ENCODE measurements around the gene MFF. TPM values are rescaled to one million over a fixed set of nuclear protein-coding genes. Genes with fewer than 3 reads are reported as not detected.

The MFF gene
- total and polyA plus RNA-seq, 2 donors (not counting 3 experiments of a cell fraction or from before 2014, with no cell fraction given): 36.3 to 65.1 TPM

GRCh38 chr2:227394401-227394800 lies 69.3 kb downstream of the MFF start:
- TF ChIP-seq GATA2 (IDR thresholded peaks at IDR 0.05; ENCODE audit: insufficient read depth, insufficient read length, low read depth, low read length) (no peak), POLR2AphosphoS5 (IDR thresholded peaks at IDR 0.05; ENCODE audit: insufficient read depth, low read depth, low read length) (no peak), CTCF (IDR thresholded peaks at IDR 0.05; ENCODE audit: extremely low read depth in 1 of 2, insufficient read depth in 1 of 2, low read depth in 1 of 2, low read length in 2 of 2) (no peak), JUN (IDR thresholded peaks at IDR 0.05; ENCODE audit: borderline replicate concordance, insufficient read depth, insufficient read length, low read depth) (no peak), FOS (IDR thresholded peaks at IDR 0.05; ENCODE audit: borderline replicate concordance, insufficient read depth, low read length) (no peak), MAX (IDR thresholded peaks at IDR 0.05; ENCODE audit: insufficient read depth, insufficient read length) (no peak)
- Histone ChIP-seq H4K20me1 (replicated peaks; ENCODE audit: control insufficient read depth, extremely low read depth, insufficient read depth, low read length) (no peaks in the 10 kb centered on the region), H3K9ac (replicated peaks; ENCODE audit: extremely low read depth, insufficient read depth, low read length) (no peak overlapping the region), H3K9me1 (replicated peaks; ENCODE audit: control insufficient read depth, extremely low read depth, insufficient read depth, low read length) (no peaks in the 10 kb centered on the region), H3K9me3 (replicated peaks; ENCODE audit: control insufficient read depth, insufficient read depth, low read length) (no peaks in the 10 kb centered on the region), H3K4me1 (ENCODE audit: control insufficient read depth, extremely low read depth, insufficient read depth, low read length) (no peaks in the 10 kb centered on the region), H3K27ac (ENCODE audit: insufficient read depth, low read depth, low read length) (no peak overlapping the region), H2AFZ (ENCODE audit: low read depth, low read length) (no peak overlapping the region), H3K36me3 (ENCODE audit: control insufficient read depth in 2 of 2, extremely low read depth in 1 of 2, insufficient read depth in 2 of 2, low read length in 2 of 2) (no peaks in the 10 kb centered on the region), H3K4me2 (ENCODE audit: insufficient read depth, low read length) (no peak overlapping the region), H3K27me3 (ENCODE audit: control insufficient read depth in 2 of 2, insufficient read depth in 2 of 2, low read length in 2 of 2) (no peaks in the 10 kb centered on the region), H3K79me2 (ENCODE audit: control insufficient read depth, insufficient read depth, low read length) (no peaks in the 10 kb centered on the region), H3K4me3 (replicated peaks in 1 of 3; ENCODE audit: insufficient read depth in 1 of 3, low read depth in 1 of 3, low read length in 3 of 3) (no peak overlapping the region)
- FAIRE-seq (no peak), DNase-seq (ENCODE audit: low read depth, low spot score) (no peak)
- ChIA-PET POLR2A (no interaction called here), CTCF (no interaction called here)
- dilution Hi-C loops (cut with MboI; ENCODE audit: extremely low pct_ligation_motif_present, low sequenced_read_pairs) (no loop called here), intact Hi-C loops (cut with micrococcal nuclease) (no loop called here)
- no TSS peak for BruUV-seq (replicated peaks)

All from endothelial cell of umbilical vein (primary cell).